GM18499 (cell line): ENCODE results near the gene RERG.
A peak's percentile ranks its signal among the peaks of the same experiment; 100 is the strongest.
"Not testable (repeated sequence)": the region's sequence is repeated elsewhere in the genome, so short reads cannot be mapped to it uniquely, and the experiment has no call there.

Experiments used
- ATAC-seq: cut with Tn5 transposase; IDR thresholded peaks from one replicate; pipeline ENCODE4 v1.9.1; 2021; ENCODE audit warnings: moderate number of reproducible peaks; ENCODE audit not compliant: insufficient read depth, unreplicated experiment

The RERG gene, protein sequence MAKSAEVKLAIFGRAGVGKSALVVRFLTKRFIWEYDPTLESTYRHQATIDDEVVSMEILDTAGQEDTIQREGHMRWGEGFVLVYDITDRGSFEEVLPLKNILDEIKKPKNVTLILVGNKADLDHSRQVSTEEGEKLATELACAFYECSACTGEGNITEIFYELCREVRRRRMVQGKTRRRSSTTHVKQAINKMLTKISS

GRCh38 chr12:15220915-15221885, at the start of gene RERG:
Gene RERG, minus strand, starts transcription at chr12:15221417. Its CDS starts 3,928 bp downstream, at chr12:15217489.
- peak; percentile 71 for ATAC-seq

- ATAC-seq, result no peak
These were observed 49.4 kb upstream of the RERG start for GRCh38 chr12:15270591-15270990.

GRCh38 chr12:15268927-15269552, 47.8 kb upstream of the RERG start:
- ATAC-seq, result peak; percentile 66

DNA sequence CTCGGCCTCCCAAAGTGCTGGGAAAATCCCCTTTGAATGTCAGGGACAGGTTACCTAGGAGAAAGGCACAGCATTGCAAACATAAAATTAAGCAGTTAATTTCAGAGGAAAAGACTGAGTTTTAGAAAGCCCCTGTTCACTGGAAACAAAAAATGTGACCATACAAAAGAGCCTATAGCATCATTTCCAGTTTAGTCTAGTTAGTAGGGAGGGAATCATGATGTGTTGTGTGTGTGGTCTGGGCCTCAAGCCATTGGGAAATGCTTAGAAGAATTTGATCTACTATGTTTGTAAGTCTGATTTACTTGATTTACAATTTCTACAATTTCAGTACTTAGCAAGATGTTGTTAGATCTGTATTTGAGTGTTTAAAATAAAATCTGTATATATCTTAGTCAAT, 47.1 kb upstream of the RERG start:
- no peak for ATAC-seq

- no peak for ATAC-seq
These were observed 44.7 kb upstream of the RERG start for GRCh38 chr12:15265875-15266274.

- ATAC-seq, result no peak
These were observed 35.5 kb upstream of the RERG start for GRCh38 chr12:15256761-15257160.

DNA sequence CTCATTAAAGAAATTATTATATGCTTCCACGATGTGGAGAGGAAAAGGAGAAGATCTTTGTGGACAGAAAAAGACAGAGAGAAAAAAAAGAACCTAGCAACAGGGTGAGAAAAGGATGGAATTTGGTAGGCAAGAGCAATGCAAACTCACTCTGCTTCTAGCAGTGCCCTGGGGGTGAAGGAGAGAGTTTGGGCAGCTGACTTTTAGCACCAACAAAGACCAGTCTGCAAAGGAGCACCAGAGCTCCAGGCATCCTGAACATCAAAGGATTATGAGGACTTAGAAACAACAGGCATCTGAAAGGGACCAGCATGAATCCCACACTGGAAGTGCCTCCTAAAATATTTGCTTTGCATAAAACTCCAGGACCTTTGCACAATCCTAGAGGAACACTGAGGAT, 32.8 kb upstream of the RERG start:
- no peak for ATAC-seq

GRCh38 chr12:15244926-15245325, 23.7 kb upstream of the RERG start:
- no peak for ATAC-seq

GRCh38 chr12:15244341-15244740, 23.1 kb upstream of the RERG start:
- no peak for ATAC-seq

DNA sequence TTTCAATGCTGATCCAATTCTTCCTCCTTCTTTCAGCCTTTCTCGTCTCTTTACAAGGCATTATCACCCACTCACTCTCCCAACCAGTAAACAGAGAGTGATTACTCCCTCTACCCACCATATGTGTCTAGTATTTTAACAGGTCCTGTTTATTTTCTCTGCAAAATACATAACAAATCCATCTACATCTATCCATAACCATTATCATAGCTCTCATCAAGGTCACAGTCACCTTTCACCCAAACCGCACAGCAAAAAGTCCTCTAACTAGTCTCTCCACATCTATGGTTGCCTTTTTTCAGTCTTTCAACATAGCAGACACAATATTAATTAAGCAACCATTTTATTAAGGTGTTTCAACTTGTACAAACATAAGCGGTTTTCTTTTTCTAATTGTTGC, 21.9 kb upstream of the RERG start:
- no peak for ATAC-seq

GRCh38 chr12:15240898-15241297, 19.7 kb upstream of the RERG start:
- no peak for ATAC-seq

GRCh38 chr12:15234508-15234907, 13.3 kb upstream of the RERG start:
- no peak for ATAC-seq

GRCh38 chr12:15234011-15234410, 12.8 kb upstream of the RERG start:
- no peak for ATAC-seq

GRCh38 chr12:15232959-15233358, 11.7 kb upstream of the RERG start:
- no peak for ATAC-seq

DNA sequence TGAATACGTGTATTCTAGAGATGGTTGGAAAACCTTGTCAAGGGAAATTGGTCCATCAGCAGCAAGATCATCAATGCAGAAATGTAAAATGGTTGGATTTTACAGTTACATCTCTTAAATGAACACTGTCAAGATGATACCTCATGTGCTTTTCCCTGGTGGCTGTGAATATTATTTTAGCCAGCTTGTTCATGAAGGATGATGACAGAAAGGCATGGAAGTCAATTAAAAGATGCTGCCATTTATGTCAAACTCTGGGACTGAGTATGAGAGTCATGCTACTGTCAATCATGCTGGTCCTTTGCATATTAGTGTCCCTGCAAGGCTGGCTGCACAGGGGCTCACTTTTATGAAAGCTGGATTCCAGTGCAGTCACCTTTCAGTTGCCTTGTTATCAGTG, 10.3 kb upstream of the RERG start:
- ATAC-seq, result no peak

- ATAC-seq, result no peak
These were observed 9.5 kb upstream of the RERG start for GRCh38 chr12:15230751-15231150.

DNA sequence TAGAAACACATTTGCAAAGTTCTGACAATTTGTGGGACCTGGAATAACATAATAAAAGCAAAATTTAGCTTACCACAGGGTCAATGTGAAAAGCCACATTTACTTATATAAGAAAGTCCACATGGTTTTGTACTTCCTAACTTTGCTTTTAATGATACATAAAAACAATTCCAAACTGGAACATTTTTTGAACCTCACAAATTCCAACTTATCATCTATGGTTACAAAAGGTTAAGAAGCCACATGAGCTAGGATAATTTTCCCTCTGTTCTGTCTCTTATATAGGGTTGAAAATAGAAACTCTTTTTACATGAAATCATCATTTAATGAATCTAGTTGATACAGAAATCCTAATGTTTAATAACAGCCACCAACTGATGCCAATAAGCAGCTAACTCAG, 8.9 kb upstream of the RERG start:
- ATAC-seq, result no peak

DNA sequence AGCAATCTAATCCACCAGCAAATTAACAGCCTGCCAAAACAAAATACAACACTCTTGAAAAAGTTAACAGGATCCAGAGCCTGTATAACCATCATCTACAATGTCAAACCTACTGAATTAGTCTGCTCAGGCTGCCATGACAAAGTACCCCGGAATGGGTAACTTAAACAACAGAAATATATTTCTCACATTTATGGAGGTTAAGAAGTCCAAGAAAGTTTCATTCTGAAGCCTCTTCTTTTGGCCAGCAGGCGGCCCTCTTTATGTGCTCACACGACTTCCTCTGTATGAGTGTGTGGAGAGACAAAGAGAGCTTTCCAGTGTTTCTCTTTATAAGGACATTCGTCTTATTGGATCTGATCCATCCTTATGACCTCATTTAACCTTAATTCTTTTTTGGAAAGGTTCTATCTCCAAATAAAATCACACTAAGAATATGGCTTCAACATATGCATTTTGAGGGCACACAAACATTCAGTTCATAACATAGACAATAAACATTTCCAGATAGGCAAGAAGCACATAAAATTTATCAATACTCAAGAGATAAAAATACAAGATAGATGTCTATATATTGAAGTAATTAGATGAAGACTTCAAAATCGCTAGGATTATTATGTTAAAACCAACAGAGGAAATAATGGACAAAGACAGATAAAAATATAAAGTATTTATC, 5.9 kb upstream of the RERG start:
- ATAC-seq, result no peak

GRCh38 chr12:15225863-15226218, 4.6 kb upstream of the RERG start:
- not testable (repeated sequence) for ATAC-seq

DNA sequence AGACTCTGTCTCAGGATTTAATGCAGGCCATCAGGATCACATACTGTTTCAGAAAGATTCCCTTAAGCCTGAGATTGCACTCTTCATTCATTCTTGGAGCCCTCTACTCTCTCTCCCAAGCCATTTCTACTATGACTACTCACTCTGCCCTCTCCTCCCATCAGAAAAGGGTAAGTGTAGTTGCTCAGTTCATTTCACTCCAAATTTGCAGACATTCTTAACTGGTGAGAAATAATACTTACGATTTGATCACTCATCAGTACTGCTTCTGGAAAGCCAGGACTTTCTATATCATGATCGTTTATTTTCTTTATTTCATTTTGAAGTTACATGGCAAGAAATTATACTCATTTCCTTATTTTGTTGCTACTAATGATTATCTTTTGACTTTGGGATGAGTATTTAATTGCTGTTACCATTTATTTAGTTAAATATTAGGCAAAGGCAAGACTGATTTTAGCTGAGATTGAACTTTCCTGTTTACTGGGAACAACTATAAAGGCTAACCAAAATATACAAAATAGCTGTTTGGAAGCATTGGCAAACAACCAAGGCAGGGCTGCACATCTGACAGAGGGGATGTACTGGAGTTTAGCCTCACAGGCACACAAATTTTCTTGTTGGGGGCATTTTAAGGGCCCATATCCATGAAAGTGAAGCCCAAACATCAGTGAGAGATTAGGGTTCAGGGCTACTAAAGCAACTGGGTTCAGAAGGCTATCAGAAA, 4.1 kb upstream of the RERG start:
- no peak for ATAC-seq
